ENCODE measurements around the gene TLE4.

GRCh38 chr9:79672891-79673290 is 101.1 kb downstream of the TLE4 start:
- no peak for TF ChIP-seq CTCF (IDR thresholded peaks at IDR 0.05; ENCODE audit: low read depth, low read length)
- TF ChIP-seq POLR2A (IDR thresholded peaks at IDR 0.05; ENCODE audit: extremely low read depth, insufficient read length), result no peak
- TF ChIP-seq MAX (IDR thresholded peaks at IDR 0.05; ENCODE audit: low read depth, low read length), result no peak
- TF ChIP-seq MYC (IDR thresholded peaks at IDR 0.05; ENCODE audit: low read depth, low read length), result no peak
